NCI-H2029 (cell line): ENCODE measurements around the gene TSPY2.
"Not testable (repeated sequence)": the region's sequence is repeated elsewhere in the genome, so short reads cannot be mapped to it uniquely, and the experiment has no call there.

Source experiments
- DNase-seq: peaks from one replicate; lab custom pipeline; 2025; lab: John Stamatoyannopoulos, UW

Gene TSPY2, protein sequence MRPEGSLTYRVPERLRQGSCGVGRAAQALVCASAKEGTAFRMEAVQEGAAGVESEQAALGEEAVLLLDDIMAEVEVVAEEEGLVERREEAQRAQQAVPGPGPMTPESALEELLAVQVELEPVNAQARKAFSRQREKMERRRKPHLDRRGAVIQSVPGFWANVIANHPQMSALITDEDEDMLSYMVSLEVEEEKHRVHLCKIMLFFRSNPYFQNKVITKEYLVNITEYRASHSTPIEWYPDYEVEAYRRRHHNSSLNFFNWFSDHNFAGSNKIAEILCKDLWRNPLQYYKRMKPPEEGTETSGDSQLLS

GRCh38 chrY:6245923-6246322, at the start of gene TSPY2:
TSS of gene TSPY2 (plus strand) at chrY:6246223. CDS start at chrY:6246269, 46 bp downstream.
- DNase-seq = not testable (repeated sequence)

DNA sequence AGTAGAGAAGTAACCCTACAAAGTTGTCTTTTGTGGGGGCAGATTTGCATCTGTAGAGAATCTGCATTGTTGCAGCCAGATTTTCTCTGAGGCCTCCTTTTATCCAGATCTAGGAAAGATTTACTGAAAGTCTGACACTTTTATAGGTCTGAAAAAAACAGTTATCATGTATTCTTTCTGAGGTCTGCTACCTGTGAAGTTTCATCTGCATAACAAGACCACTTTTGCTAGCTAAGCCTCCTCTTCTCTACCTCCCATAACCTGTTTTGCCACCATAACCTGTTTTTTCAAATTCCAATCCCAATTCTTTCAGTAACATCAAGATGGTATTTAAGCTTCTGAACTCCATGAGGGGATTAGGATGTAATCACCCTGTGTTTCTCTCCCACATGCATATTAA, 36.5 kb upstream of the TSPY2 start:
- DNase-seq = not testable (repeated sequence)

GRCh38 chrY:6217045-6217444, 29.0 kb upstream of the TSPY2 start:
- not testable (repeated sequence) for DNase-seq

DNA sequence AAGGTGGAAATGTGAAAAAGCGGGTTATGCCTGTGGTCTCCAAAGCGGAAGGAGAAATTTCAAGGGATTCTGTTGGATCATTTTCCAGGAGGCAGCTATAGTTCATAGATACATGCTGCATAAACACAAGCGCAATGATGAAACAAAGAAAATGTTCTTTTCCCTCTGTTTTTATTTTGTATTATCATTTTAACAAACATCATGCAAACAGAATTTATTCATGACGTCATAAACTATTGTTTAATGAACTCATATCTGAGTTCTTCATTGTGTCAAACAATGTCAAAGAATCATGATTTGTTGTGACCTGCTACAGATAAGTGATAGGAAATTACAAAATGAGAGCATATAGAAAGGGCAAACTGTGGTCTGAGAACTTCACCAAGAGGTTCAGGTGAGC, 23.8 kb downstream of the TSPY2 start:
- not testable (repeated sequence) for DNase-seq
